Measurements from ENCODE around the gene ABTB2.

ABTB2 gene

DNA sequence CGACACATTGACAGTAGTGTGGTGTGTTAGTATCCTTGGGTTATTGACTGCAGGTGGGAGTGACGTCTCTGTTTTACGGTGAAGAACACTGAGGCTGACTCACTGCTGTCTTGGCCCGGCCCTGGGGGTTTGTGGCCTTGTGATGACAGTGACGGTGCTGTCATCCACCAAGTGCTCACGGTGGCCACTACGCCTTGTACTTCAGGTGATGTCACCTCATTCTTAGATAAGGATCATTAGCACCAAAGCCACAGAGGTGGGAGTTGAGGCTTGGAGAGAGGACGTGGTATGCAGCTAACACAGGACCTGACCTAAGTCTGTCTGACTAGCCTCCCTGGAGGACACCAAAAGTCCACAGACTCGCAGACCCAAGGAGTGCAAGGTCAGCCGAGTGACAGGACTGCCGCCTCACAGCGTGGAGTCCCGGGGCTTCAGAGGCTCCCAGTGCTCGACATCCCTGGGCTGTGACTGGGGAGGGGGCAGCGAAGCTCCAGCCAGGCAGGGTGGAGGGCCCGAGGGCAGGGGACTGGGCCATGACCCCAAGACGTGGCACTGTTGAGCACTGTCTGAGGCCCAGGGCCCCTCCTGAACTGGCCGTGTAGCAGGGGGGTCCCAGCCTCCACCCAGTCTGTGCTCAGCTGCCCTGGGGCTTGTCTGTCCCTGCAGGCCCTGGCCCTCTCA, 195.9 kb downstream of the ABTB2 start:
- Histone ChIP-seq H3K27me3 (ENCODE audit: control insufficient read depth, insufficient read depth, low read length) (no peaks in the 10 kb centered on the region), H3K36me3 (ENCODE audit: control insufficient read depth, insufficient read depth, low read length) (no peaks in the 10 kb centered on the region), H3K9ac (ENCODE audit: low read length) (no peak overlapping the region), H3K4me3 (ENCODE audit: low read length) (no peak overlapping the region), H3K4me1 (ENCODE audit: control insufficient read depth, insufficient read depth, low read length) (no peaks in the 10 kb centered on the region), H3K27ac (ENCODE audit: low read depth, low read length) (no peak overlapping the region)

DNA sequence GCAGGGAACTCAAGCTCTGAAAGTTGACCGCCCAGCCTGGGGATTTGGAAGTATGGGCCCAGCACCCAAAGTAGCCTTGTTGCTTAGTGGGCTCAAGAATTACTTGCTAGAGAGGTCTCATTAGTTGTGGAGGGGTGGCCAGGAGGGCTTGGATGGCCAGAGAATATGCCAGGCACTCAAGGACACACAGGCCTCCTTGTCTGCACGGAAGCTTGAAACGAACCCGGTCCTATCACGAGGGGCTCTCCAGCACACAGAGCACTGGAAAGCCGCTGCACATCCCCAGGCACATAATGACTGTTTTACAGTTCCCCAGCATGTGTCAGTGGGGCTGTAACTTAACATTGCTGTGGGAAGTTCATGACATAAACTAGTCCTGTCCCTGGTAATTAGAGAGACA, 196.4 kb downstream of the ABTB2 start:
- Histone ChIP-seq H3K27ac (ENCODE audit: low read depth, low read length) (no peak overlapping the region), H3K4me1 (ENCODE audit: control insufficient read depth, insufficient read depth, low read length) (no peaks in the 10 kb centered on the region), H3K4me3 (ENCODE audit: low read length) (no peak overlapping the region), H3K27me3 (ENCODE audit: control insufficient read depth, insufficient read depth, low read length) (no peaks in the 10 kb centered on the region), H3K36me3 (ENCODE audit: control insufficient read depth, insufficient read depth, low read length) (no peaks in the 10 kb centered on the region), H3K9ac (ENCODE audit: low read length) (no peak overlapping the region)

DNA sequence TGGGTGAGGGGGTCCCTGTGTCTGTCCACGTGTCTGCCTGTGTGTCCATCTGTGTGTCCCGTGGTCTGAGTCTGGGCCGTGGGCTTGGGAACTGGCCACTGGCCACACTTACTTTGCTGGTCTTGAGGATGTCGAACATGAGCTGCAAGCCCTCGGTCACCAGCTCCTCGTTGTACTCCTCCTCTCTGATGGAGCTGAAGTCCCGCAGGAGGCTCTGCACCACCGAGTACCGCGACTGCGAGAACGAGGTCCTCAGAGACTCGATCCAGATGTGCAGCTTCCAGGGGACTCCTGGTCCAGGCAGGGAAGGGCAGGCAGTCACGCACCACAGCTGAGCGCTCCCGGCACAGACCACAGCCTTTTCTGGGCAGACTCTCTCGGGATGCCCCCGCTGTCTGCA, 197.0 kb downstream of the ABTB2 start:
- H3K9ac ChIP-seq (ENCODE audit: low read length): no peak overlapping the region
- no peak overlapping the region for H3K27ac ChIP-seq (ENCODE audit: low read depth, low read length)
- H3K27me3 ChIP-seq (ENCODE audit: control insufficient read depth, insufficient read depth, low read length): no peaks in the 10 kb centered on the region
- no peak overlapping the region for H3K4me3 ChIP-seq (ENCODE audit: low read length)
- peaks cover 4% of the 10 kb centered on the region for H3K4me1 ChIP-seq (ENCODE audit: control insufficient read depth, insufficient read depth, low read length)
- no peaks in the 10 kb centered on the region for H3K36me3 ChIP-seq (ENCODE audit: control insufficient read depth, insufficient read depth, low read length)

DNA sequence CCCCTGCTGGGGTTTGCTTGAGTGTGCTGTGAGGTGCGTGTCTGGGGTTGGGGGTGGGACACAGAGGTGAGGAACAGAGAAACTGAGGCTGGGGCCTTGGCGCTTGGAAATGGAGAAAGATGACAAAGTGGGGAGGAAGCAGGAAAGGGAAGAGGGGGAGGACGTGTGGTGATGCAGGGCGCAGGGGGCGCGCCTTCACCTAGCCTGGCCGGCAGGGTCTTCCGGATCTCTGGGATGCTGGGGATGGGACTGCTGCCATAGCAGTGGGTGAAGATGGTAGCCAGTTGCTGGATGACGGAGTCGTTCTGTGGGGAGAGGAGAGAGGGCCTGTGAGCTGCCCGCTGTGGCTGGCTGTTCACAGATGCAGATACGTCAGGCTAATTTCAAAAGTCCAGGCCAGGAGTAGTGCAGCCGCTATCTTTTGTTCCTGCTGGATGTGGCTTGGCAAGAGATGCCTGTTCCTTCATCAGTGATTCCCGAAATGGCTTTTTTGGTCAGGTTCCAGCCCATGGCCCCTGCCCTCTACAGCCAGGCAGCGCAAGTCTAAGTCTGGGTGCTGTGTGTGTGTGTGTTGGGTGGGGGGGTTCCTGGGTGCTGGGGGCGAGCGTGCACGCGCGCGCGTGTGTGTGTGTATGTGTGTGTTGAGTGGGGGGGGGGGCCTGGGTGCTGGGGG, 197.6 kb downstream of the ABTB2 start:
- Histone ChIP-seq H3K27ac (ENCODE audit: low read depth, low read length) (no peak overlapping the region), H3K36me3 (ENCODE audit: control insufficient read depth, insufficient read depth, low read length) (no peaks in the 10 kb centered on the region), H3K4me1 (ENCODE audit: control insufficient read depth, insufficient read depth, low read length) (peaks cover 9% of the 10 kb centered on the region)

DNA sequence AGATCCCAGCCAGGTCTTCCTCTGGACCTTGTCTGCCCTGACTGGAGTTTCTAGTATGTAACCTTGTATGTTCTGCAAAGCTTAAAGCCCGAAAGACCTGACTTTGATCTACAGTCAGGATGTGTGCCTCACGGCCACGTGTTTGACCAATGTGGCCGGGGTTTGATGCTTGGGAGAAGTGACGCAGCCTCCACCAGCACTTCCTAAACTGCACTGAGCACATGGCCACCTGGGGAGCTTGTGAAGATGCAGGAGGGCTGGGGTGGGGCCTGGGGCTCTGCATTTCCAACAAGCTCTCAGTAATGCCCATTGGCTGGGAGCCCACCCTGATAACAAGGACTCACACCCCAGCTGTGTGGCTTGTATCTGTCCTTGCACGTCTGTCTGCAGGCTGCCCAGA, 199.1 kb downstream of the ABTB2 start:
- H3K4me1 ChIP-seq (ENCODE audit: control insufficient read depth, insufficient read depth, low read length): peaks cover 17% of the 10 kb centered on the region
- no peak overlapping the region for H3K9ac ChIP-seq (ENCODE audit: low read length)
- H3K36me3 ChIP-seq (ENCODE audit: control insufficient read depth, insufficient read depth, low read length): no peaks in the 10 kb centered on the region

More for the DNA sequence above, 197.6 kb downstream of the ABTB2 start:
- H3K27me3 ChIP-seq (ENCODE audit: control insufficient read depth, insufficient read depth, low read length): no peaks in the 10 kb centered on the region
- H3K4me3 ChIP-seq (ENCODE audit: low read length): no peak overlapping the region
- H3K9ac ChIP-seq (ENCODE audit: low read length): no peak overlapping the region

DNA sequence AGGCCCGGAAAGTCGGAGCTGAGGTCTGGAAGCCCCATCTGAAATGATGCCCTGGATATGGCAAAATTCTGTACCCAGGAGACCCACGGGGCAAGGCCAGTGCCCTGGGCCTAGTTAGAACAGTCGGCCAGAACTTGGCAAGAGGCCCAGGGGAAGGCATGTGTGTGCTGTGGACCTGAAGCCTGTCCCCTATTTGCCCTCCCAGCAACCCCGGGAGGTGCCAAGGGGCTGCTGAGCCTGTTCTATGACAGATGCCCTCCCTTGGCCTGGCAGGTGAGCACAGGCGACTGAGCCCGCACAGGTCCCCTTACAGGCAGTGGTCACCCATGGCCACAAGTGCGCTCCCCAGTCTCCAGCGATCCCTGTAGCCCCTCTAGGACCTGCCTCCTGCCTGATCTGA, 200.6 kb downstream of the ABTB2 start:
- Histone ChIP-seq H3K36me3 (ENCODE audit: control insufficient read depth, insufficient read depth, low read length) (no peaks in the 10 kb centered on the region), H3K4me3 (ENCODE audit: low read length) (no peak overlapping the region), H3K27ac (ENCODE audit: low read depth, low read length) (no peak overlapping the region), H3K4me1 (ENCODE audit: control insufficient read depth, insufficient read depth, low read length) (peaks cover 17% of the 10 kb centered on the region), H3K27me3 (ENCODE audit: control insufficient read depth, insufficient read depth, low read length) (no peaks in the 10 kb centered on the region), H3K9ac (ENCODE audit: low read length) (no peak overlapping the region)

More for the DNA sequence above, 199.1 kb downstream of the ABTB2 start:
- Histone ChIP-seq H3K27ac (ENCODE audit: low read depth, low read length) (no peak overlapping the region), H3K27me3 (ENCODE audit: control insufficient read depth, insufficient read depth, low read length) (no peaks in the 10 kb centered on the region), H3K4me3 (ENCODE audit: low read length) (no peak overlapping the region)

DNA sequence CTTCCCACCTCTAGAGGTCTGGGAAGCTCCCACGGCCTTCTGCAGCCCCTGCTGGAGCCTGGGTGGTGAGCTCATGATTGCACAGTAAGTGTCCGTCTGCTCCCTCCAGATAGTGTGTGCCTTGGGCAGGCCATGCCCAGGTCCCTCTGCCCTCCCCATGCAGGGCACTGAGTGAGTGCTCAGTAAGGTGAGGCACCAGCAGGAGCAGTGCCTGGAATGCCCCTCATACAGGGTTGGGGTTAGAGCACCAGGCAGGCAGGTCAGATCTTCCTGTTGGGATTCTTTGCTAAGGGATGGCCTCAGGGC, 202.1 kb downstream of the ABTB2 start:
- H3K27me3 ChIP-seq (ENCODE audit: control insufficient read depth, insufficient read depth, low read length): no peaks in the 10 kb centered on the region
- H3K27ac ChIP-seq (ENCODE audit: low read depth, low read length): peak overlapping the region; percentile 81
- peak overlapping the region; percentile 34 for H3K9ac ChIP-seq (ENCODE audit: low read length)
- H3K4me1 ChIP-seq (ENCODE audit: control insufficient read depth, insufficient read depth, low read length): peaks cover 17% of the 10 kb centered on the region
- H3K4me3 ChIP-seq (ENCODE audit: low read length): peak overlapping the region; percentile 28
- no peaks in the 10 kb centered on the region for H3K36me3 ChIP-seq (ENCODE audit: control insufficient read depth, insufficient read depth, low read length)

DNA sequence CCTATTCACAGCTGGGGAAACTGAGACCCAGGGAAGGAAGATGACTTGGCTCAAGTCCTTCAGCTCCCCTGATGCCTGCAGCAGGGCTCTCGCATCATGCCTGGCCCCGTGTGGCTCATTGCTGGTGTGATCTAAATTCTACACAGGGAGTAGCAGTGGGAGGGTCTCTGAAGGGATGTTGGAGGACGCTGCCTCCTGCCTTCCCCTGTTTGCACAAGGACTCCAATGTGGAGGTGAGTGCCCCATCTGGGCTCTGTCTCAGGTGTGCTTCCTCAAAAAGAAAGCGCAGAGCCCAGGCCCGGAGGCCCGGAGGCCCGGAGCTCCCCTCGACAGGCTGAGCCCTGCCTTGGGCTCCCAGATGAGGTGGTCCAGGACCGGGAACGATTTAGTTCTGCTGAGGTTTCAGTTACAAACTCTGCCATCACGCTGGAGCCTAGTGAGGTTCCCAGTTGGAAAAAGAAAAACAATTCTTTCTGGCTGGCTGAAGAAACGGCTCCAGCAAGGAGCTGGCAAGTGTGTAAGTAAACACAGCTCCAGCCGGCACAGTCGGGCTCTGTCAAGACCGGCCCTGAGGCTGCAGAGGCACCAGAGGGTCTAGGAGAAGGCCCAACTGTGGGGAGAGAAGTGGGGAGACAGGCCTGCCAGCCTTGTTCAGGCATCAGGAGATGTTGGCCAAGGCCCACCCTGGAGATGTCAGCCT, 202.6 kb downstream of the ABTB2 start:
- Histone ChIP-seq H3K9ac (ENCODE audit: low read length) (no peak overlapping the region), H3K27ac (ENCODE audit: low read depth, low read length) (peak overlapping the region; percentile 81)

DNA sequence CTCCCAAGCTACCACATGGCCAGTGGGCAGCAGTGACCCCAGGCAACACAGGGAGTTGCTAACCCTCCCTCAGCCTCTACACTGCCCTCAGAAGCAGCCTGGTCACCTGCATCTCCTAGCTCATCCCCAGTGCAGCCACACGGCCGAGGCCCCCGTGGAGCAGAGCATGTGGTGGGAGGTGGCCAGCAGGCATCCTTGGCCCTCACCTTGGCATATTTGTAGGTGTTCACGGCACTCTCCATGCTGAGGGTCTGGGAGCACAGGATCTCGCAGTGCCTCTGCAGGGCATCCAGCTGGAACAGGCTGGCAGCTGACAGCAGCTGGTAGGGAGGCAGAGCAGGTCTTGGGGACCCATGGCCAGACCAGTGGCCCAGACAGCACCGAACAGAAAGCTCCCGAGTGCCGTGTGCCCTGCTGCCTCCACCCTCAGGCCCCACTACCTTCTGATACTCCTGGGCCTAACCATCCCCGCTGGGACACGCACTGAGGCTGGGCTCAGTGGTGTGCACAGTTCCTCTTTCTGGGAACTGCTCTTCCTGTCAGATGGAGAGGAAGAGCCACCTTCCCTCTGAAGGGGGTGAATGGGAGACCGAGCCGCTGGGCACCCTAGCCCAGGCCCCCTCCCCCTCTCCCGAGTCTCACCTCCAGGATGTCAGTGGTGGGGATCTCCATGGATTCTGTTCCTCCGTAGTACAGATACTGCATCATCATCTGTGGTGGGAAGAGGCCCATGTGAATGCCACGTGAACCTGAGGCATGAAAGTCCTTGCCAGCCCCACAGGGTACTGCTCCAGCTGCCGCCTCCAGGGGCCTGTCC, 203.5 kb downstream of the ABTB2 start:
- Histone ChIP-seq H3K36me3 (ENCODE audit: control insufficient read depth, insufficient read depth, low read length) (peaks cover under 1% of the 10 kb centered on the region), H3K27ac (ENCODE audit: low read depth, low read length) (peak overlapping the region; percentile 81), H3K4me3 (ENCODE audit: low read length) (no peak overlapping the region), H3K27me3 (ENCODE audit: control insufficient read depth, insufficient read depth, low read length) (no peaks in the 10 kb centered on the region), H3K9ac (ENCODE audit: low read length) (no peak overlapping the region), H3K4me1 (ENCODE audit: control insufficient read depth, insufficient read depth, low read length) (peaks cover 17% of the 10 kb centered on the region)

More for the DNA sequence above, 202.6 kb downstream of the ABTB2 start:
- Histone ChIP-seq H3K4me1 (ENCODE audit: control insufficient read depth, insufficient read depth, low read length) (peaks cover 17% of the 10 kb centered on the region), H3K27me3 (ENCODE audit: control insufficient read depth, insufficient read depth, low read length) (no peaks in the 10 kb centered on the region), H3K4me3 (ENCODE audit: low read length) (peak overlapping the region; percentile 28), H3K36me3 (ENCODE audit: control insufficient read depth, insufficient read depth, low read length) (no peaks in the 10 kb centered on the region)

DNA sequence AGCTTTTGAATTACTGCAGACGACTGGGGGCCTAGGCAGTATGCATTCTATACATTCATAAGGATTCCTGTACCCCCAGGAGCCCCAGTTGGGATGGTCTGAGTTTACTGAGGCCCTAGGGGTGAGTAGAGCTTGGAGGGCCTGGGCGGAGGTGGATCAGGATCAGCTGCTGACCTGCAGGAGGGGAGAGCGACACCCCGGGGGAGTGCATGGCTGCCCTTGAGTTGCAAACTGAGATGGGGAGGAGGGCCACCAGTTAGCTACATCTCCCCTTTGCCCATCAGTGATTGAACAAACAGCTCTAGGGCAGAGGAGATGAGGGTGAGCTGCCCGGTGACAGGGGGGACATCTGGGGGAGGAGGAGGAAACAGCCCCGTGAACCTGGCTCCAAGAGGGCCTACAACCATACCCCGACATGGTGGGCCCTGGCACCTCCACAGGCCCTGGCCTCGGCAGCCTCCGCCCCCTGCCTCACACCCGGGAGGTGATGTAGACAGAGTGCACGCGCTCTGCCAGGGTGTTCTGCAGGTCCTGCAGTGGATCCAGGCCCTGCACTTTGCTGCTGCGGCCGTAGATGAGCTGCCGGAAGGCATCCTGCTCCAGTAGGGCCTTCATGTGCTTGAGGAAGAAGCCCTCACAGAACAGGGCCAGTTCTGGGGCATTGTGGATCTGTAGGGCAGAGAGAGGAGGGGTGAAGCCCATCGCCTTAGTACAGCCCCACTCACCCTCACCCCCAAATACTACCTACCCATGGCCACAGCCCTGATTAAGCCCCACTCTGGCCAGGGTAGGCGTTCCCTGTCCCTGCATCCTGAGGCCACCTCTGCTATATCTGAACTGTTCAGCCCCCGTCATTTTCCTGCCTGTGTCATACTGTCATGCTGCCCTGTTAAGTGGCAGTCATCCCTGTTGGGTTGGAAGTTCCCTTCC, 205.6 kb downstream of the ABTB2 start:
- no peak overlapping the region for H3K9ac ChIP-seq (ENCODE audit: low read length)
- H3K4me1 ChIP-seq (ENCODE audit: control insufficient read depth, insufficient read depth, low read length): peaks cover 17% of the 10 kb centered on the region
- H3K27ac ChIP-seq (ENCODE audit: low read depth, low read length): no peak overlapping the region
- H3K27me3 ChIP-seq (ENCODE audit: control insufficient read depth, insufficient read depth, low read length): no peaks in the 10 kb centered on the region
- H3K4me3 ChIP-seq (ENCODE audit: low read length): no peak overlapping the region
- peaks cover 10% of the 10 kb centered on the region for H3K36me3 ChIP-seq (ENCODE audit: control insufficient read depth, insufficient read depth, low read length)

DNA sequence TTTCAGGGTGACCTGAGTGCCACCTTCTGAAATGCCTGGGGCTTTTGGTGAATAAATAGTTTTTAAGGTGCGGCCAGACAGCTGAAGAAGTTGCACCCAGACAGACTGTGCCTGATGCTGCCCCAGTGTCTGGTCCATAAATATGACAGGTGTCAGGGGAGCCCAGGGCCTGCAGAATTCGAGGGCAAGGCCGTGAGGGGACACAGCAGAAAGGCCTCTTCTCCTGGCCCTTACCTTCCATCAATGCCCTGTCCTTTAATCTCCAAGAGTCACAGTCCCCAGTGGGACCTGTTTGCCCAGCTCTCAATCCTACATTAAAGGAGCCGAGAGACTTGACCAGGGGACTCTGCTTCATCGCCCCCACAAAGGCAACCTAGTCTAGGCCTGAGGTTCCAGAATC, 206.6 kb downstream of the ABTB2 start:
- no peak overlapping the region for H3K9ac ChIP-seq (ENCODE audit: low read length)
- peaks cover 17% of the 10 kb centered on the region for H3K4me1 ChIP-seq (ENCODE audit: control insufficient read depth, insufficient read depth, low read length)
- H3K4me3 ChIP-seq (ENCODE audit: low read length): no peak overlapping the region
- H3K27ac ChIP-seq (ENCODE audit: low read depth, low read length): no peak overlapping the region
- H3K36me3 ChIP-seq (ENCODE audit: control insufficient read depth, insufficient read depth, low read length): peaks cover 18% of the 10 kb centered on the region
- no peaks in the 10 kb centered on the region for H3K27me3 ChIP-seq (ENCODE audit: control insufficient read depth, insufficient read depth, low read length)

Measured in rectal smooth muscle tissue (tissue), 1 donor.